Heart left ventricle (tissue), 13 donors: ENCODE results near the gene BBX.

Source experiments
- POLR2A ChIP-seq, 2 donors: fragments of 450-650 bp; IDR thresholded peaks; one replicate each; pipeline ENCODE4 v1.6.1; 2017; ENCODE audit warnings: antibody characterized with exemption in 2 of 2, mild to moderate bottlenecking in 2 of 2, moderate library complexity in 2 of 2
- TF ChIP-seq, protein P1 (sequence below), 12 donors: fragments of 200-600 bp; sonication (generic) in 4 of 12; IDR thresholded peaks; one replicate each; pipeline versions ENCODE4 v1.5.0 to v1.8.0; 2018 to 2022; ENCODE audit warnings: antibody characterized with exemption in 12 of 12, mild to moderate bottlenecking in 5 of 12
- donor health status: ischemic (EF 13 %, LVEDD 7.1; RV severe dilation, severe dysfunction).
- donor health status: DM: no; HTN: yes; CAD: no.
- donor health status: DM: no; HTN: no; CAD: no.
- donor health status: ischemic (EF 25% LVEDD 6.9; RV normal size, moderate dysfunction).
- donor health status: ischemic (EF 25% LVEDD 5.7; RV mildly dilated, moderate dysfunction).
- donor health status: ischemic (EF 35%, LVEDD 5.7; RV mildly dilated, moderate dysfunction).
- donor health status: nonischemic (EF 11% LVEDD 7.7; RV severe dilation, severe dysfunction).
- donor health status: DM: yes; HTN: yes; CAD: no.
- donor health status: PGD.
- donor health status: ischemic (EF 29% LVEDD 5.4; RV normal size, mild dysfunction).
- donor health status: nonischemic (EF 23%, LVEDD 6.1; RV moderate dilation, normal function).

DNA sequence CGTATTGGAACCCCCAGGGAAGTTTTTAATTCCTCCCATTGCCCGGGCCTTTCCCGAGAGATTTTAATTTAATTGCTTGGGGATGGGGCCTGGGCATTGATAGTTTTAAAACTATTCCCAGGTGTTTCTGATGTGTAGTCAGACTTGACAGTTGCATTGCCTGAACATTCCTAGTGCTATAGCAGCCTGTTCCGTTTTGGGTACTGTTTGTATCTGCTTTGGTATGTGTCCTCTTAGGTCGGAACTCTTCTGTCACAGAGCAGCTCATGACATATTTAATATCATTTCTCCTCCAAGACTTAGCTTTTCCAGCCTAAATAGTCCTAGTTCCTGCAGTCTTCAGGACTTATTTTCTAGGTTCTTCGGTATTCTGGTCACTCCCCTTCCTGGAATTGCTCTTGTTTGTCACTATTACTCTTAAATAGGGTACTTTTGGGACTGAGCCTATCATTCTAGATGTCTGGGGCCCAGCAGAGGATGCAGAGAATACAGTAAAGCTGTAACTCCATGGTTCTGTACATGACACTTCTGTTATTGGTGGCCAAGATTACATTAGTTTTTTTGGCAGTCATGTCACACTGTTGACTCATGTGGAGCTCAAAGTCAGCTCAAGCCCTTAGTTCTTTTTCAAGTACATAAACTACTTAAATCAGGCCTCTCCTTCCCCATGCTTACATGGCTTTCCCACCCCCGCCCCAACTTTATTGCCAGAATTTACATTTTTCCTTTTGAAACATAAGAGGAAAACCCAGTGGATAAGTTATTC lies 81.5 kb downstream of the BBX start:
- TF ChIP-seq POLR2A (IDR thresholded peaks at IDR 0.05): no peak
- TF ChIP-seq, protein P1, sequence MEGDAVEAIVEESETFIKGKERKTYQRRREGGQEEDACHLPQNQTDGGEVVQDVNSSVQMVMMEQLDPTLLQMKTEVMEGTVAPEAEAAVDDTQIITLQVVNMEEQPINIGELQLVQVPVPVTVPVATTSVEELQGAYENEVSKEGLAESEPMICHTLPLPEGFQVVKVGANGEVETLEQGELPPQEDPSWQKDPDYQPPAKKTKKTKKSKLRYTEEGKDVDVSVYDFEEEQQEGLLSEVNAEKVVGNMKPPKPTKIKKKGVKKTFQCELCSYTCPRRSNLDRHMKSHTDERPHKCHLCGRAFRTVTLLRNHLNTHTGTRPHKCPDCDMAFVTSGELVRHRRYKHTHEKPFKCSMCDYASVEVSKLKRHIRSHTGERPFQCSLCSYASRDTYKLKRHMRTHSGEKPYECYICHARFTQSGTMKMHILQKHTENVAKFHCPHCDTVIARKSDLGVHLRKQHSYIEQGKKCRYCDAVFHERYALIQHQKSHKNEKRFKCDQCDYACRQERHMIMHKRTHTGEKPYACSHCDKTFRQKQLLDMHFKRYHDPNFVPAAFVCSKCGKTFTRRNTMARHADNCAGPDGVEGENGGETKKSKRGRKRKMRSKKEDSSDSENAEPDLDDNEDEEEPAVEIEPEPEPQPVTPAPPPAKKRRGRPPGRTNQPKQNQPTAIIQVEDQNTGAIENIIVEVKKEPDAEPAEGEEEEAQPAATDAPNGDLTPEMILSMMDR (IDR thresholded peaks at IDR 0.05): no peak
